Coronary artery (tissue), 2 donors: Measurements from ENCODE around the gene TMC3.

Source experiments
- DNase-seq: peaks from one replicate; pipeline ENCODE4 v3.0.0-alpha.2; 2017; ENCODE audit warnings: low spot score
- H3K27ac ChIP-seq, 2 donors: fragments of 200-600 bp; sonication (generic); one replicate each; pipeline ENCODE4 v1.5.1; 2016 to 2019
- H3K4me3 ChIP-seq: fragments of 200-600 bp; sonication (generic); 2 replicates; pipeline ENCODE4 v1.5.1; 2016; ENCODE audit warnings: mild to moderate bottlenecking, moderate library complexity
- TF ChIP-seq, protein P1 (sequence below): fragments of 200-600 bp; sonication (generic); IDR thresholded peaks from one replicate; pipeline ENCODE4 v1.5.1; 2019; ENCODE audit warnings: antibody characterized with exemption

TMC3 gene

DNA sequence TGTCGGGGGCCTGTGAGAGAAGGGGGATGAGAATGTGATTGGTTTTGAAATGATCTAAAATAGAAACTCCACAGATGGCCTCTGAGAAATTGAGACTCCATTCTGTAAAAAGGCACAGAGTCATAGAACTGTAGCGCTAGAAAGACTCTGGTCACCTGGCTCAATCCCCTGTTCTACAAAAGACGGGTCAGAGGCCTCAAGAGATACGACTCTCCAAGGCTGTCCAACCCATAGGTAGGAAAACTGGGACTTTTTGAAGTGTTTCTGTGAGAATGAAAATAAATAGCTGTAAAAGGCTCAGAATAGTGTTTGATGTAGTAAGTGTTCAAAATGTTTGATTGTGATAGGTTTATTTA lies 11.7 kb upstream of the TMC3 start:
- no peak for DNase-seq
- Histone ChIP-seq H3K4me3 (no peak overlapping the region), H3K27ac (no peak overlapping the region)
- TF ChIP-seq, protein P1, sequence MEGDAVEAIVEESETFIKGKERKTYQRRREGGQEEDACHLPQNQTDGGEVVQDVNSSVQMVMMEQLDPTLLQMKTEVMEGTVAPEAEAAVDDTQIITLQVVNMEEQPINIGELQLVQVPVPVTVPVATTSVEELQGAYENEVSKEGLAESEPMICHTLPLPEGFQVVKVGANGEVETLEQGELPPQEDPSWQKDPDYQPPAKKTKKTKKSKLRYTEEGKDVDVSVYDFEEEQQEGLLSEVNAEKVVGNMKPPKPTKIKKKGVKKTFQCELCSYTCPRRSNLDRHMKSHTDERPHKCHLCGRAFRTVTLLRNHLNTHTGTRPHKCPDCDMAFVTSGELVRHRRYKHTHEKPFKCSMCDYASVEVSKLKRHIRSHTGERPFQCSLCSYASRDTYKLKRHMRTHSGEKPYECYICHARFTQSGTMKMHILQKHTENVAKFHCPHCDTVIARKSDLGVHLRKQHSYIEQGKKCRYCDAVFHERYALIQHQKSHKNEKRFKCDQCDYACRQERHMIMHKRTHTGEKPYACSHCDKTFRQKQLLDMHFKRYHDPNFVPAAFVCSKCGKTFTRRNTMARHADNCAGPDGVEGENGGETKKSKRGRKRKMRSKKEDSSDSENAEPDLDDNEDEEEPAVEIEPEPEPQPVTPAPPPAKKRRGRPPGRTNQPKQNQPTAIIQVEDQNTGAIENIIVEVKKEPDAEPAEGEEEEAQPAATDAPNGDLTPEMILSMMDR, result no peak

DNA sequence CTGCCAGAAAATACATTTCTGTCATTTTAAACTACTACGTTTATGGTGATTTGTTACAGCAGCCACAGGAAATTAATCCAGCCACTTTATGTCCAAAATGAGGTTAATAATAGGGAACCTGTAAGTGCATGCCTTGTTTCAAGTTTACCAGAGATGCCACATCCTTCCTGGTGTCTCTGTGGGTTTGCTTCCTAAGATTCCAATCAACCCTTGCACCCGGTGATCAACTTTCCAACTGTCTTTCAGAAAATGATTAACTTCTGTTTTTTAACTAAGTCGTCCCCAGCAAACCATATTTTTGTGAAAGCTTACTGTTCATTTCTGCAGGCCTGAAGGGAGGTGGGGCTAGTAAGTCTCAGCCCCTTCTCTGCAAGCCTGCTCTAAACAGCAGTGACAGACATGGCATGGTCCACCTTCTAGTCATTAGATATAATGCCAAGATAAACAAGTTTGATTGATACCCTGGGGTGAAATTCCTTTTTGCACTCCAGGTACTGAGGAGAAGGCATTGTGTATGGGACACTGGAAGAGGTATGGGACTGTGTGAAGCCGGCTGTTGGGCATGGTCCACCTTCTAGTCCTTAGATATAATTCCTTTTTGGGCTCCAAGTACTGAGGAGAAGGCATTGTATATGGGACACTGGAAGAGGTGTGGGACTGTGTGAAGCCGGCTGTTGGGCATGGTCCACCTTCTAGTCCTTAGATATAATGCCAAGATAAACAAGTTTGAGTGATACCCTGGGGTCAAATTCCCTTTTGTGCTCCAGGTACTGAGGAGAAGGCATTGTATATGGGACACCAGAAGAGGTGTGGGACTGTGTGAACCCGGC lies 11.1 kb upstream of the TMC3 start:
- Histone ChIP-seq H3K27ac (no peak overlapping the region), H3K4me3 (no peak overlapping the region)
- TF ChIP-seq, protein P1, result no peak
- no peak for DNase-seq

DNA sequence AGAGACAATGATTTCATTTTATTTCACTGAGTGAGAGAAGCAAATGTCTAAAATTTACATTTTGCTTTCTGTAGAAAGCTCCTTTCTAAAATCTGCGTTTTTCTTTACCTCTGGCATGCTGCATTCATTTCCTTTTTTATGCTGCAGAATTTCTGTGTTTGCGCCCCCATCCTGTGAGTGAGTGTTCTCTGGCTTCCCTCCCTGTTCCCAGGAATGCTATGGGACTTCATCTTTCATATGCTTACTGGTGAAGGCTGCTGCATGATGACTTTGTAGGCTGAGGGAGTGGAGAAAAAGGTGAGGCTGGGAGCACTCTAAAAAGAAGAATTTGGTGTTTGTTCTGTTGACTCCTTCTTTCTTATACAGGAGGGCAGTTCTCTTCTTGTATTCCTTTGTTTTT lies 7.7 kb upstream of the TMC3 start:
- H3K4me3 ChIP-seq, result no peak overlapping the region
- no peak overlapping the region for H3K27ac ChIP-seq
- TF ChIP-seq, protein P1, result no peak
- no peak for DNase-seq

DNA sequence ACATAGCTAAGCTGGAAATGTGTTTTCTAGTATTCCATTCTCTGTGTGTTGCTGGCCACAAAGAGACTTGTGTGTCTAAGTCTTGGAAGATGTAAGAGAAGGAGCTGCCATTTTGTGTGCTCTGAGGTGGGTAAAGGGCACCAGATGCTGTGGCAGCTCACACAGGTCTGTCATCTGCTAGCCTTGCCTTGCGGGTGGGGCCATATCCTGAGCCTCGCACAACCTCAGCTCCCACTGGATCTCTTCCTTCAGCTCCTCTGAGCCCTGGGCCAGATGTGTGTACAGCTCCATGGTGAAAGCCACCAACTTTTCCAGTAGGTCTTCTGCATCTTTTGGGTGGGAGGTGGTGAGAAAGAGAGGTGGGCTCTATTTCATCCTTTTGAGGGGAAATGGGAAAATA lies 6.7 kb upstream of the TMC3 start:
- TF ChIP-seq, protein P1, result no peak
- no peak overlapping the region for H3K4me3 ChIP-seq
- no peak for DNase-seq
- no peak overlapping the region for H3K27ac ChIP-seq

DNA sequence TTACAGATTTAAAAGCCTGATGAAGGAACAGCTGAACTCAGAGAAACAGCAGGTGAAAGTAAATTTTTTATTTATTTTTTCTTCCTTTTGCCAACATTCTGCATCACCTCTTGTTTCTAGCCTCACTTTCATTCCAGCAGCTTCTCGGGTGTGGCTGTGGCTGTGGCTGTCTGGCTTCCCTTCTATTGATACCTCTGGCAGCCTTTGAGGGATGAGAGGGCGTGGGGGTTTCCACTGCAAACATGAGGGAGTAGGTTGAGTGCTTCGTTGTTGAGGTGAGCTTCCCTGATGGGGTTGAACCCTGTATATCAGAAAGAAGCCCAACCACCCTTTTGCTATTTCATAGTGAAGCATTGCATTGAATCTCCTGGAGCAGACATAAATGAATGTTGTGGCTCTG lies 6.2 kb upstream of the TMC3 start:
- TF ChIP-seq, protein P1, result no peak
- H3K27ac ChIP-seq, result no peak overlapping the region
- H3K4me3 ChIP-seq, result no peak overlapping the region
- DNase-seq, result no peak

DNA sequence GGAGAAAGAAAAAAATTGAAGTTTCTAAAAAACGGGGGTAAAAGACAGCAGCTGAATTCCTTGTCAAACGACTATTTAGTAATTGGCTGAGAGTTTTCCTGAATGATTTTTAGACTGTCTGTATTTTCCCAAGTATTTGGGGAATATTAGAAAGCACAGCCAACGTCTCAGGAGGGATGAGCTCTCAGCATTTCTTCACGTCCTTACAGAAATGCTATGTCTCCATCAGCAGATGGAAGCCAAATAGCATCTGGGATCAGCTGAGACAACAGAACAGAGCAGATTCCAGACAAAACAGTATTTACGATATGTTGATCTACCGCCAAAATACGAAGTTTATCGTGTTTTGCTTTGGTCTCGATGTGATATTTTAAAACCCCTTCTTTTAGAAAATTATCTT lies 5.3 kb upstream of the TMC3 start:
- H3K27ac ChIP-seq, result no peak overlapping the region
- TF ChIP-seq, protein P1, result no peak

DNA sequence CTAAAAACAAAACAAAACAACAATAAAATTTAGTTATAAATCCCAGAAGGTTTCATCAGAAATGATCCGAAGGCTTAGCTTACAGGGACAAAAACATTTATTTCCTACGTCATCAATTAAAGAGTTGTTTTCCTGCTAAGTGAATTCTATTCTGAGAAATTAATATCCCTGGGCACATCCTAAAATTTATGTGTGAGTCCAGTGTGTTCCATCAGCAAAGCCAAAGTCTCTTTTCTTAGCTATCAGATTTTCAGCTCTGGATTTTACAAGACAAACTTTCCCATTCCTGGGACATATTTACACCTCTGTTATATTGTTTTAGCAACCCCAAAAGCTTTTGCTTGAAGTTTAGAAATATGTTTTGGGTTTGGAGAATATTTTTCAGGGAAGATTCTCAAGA lies 4.4 kb upstream of the TMC3 start:
- no peak overlapping the region for H3K4me3 ChIP-seq
- no peak for DNase-seq
- TF ChIP-seq, protein P1, result no peak
- H3K27ac ChIP-seq, result no peak overlapping the region

More for the DNA sequence above, 5.3 kb upstream of the TMC3 start:
- no peak for DNase-seq
- H3K4me3 ChIP-seq, result no peak overlapping the region
